OCI-LY1 (cell line): ENCODE results near the gene SLC43A2.

Experiments used
- H2AFZ ChIP-seq: fragments of 200-600 bp; sonication (generic), shearing (Covaris generic); 2 replicates; pipeline ENCODE4 v1.6.0; 2014; ENCODE audit warnings: antibody characterized with exemption, mild to moderate bottlenecking, low read length
- H3F3A ChIP-seq: fragments of 200-600 bp; sonication (generic), shearing (Covaris generic); 2 replicates; pipeline ENCODE4 v1.6.0; 2014; ENCODE audit warnings: mild to moderate bottlenecking, antibody characterized with exemption, low read length, moderate library complexity; ENCODE audit not compliant: insufficient read depth
- H3K27ac ChIP-seq: fragments of 200-600 bp; sonication (generic); 2 replicates; pipeline ENCODE4 v1.5.1; 2014; ENCODE audit warnings: low read length, mixed run types, mild to moderate bottlenecking, low read depth; ENCODE audit not compliant: poor library complexity, severe bottlenecking
- H3K27me3 ChIP-seq: fragments of 200-600 bp; sonication (generic); 2 replicates; pipeline ENCODE4 v1.6.0; 2014; ENCODE audit warnings: antibody characterized with exemption, mild to moderate bottlenecking, low read length, moderate library complexity; ENCODE audit not compliant: insufficient read depth
- H3K36me3 ChIP-seq: fragments of 200-600 bp; sonication (generic); 2 replicates; pipeline ENCODE4 v1.6.1; 2014; ENCODE audit warnings: mild to moderate bottlenecking, antibody characterized with exemption, low read length, moderate library complexity, mixed read lengths; ENCODE audit not compliant: insufficient read depth
- H3K4me1 ChIP-seq: fragments of 200-600 bp; sonication (generic); 2 replicates; pipeline ENCODE4 v1.5.1; 2014; ENCODE audit warnings: mild to moderate bottlenecking, low read length, moderate library complexity; ENCODE audit not compliant: insufficient read depth, severe bottlenecking
- H3K4me2 ChIP-seq: fragments of 200-600 bp; sonication (generic), shearing (Covaris generic); 2 replicates; pipeline ENCODE4 v1.6.1; 2014; ENCODE audit warnings: low read length
- H3K4me3 ChIP-seq: fragments of 200-600 bp; sonication (generic); 2 replicates; pipeline ENCODE4 v1.5.1; 2014; ENCODE audit warnings: low read length, low read depth, mild to moderate bottlenecking, mixed read lengths; ENCODE audit not compliant: poor library complexity, severe bottlenecking
- H3K79me2 ChIP-seq: fragments of 200-600 bp; shearing (Covaris generic); 2 replicates; pipeline ENCODE4 v1.6.1; 2016; ENCODE audit warnings: mixed run types, low read length, mixed read lengths; ENCODE audit not compliant: insufficient read depth
- H3K9ac ChIP-seq: fragments of 200-600 bp; sonication (generic), shearing (Covaris generic); 2 replicates; pipeline ENCODE4 v1.6.1; 2014; ENCODE audit warnings: mild to moderate bottlenecking, low read length, mixed read lengths
- H3K9me2 ChIP-seq: fragments of 200-600 bp; sonication (generic), shearing (Covaris generic); 2 replicates; pipeline ENCODE4 v1.6.1; 2014; ENCODE audit warnings: low read depth, mild to moderate bottlenecking, low read length, mixed read lengths
- H3K9me3 ChIP-seq: fragments of 200-600 bp; shearing (Covaris generic); 2 replicates; pipeline ENCODE4 v1.6.1; 2014; ENCODE audit warnings: low read length, mixed read lengths
- H4K20me1 ChIP-seq: fragments of 200-600 bp; sonication (generic), shearing (Covaris generic); 2 replicates; pipeline ENCODE4 v1.6.0; 2016; ENCODE audit warnings: mild to moderate bottlenecking, low read length; ENCODE audit not compliant: insufficient read depth
- CTCF ChIP-seq: fragments of 200-600 bp; sonication (generic), shearing (Covaris generic); IDR thresholded peaks from 2 replicates; pipeline ENCODE4 v1.5.1; 2017; ENCODE audit warnings: mild to moderate bottlenecking, antibody characterized with exemption, low read length, moderate library complexity, mixed read lengths
- EZH2 ChIP-seq: fragments of 200-600 bp; sonication (generic), shearing (Covaris generic); IDR thresholded peaks from 2 replicates; pipeline ENCODE4 v1.8.0; 2017; ENCODE audit warnings: borderline replicate concordance, mixed run types, mild to moderate bottlenecking, antibody characterized with exemption, low read length, moderate library complexity, mixed read lengths

The SLC43A2 gene

GRCh38 chr17:1583556-1583955 is 45.1 kb downstream of the SLC43A2 start:
- Histone ChIP-seq H3F3A (no peaks in the 10 kb centered on the region), H3K79me2 (no peaks in the 10 kb centered on the region), H3K9me3 (no peaks in the 10 kb centered on the region), H4K20me1 (no peaks in the 10 kb centered on the region), H3K36me3 (peaks cover 74% of the 10 kb centered on the region), H3K4me3 (no peak overlapping the region), H3K4me2 (no peak overlapping the region), H3K4me1 (peaks cover 40% of the 10 kb centered on the region), H2AFZ (no peak overlapping the region), H3K27me3 (no peaks in the 10 kb centered on the region), H3K9ac (no peak overlapping the region), H3K9me2 (no peaks in the 10 kb centered on the region), H3K27ac (peak overlapping the region; percentile 90)
- no peak for TF ChIP-seq EZH2
- no peak for TF ChIP-seq CTCF

- Histone ChIP-seq H3F3A (no peaks in the 10 kb centered on the region), H3K9me3 (no peaks in the 10 kb centered on the region), H3K27ac (peak overlapping the region; percentile 90), H3K9me2 (no peaks in the 10 kb centered on the region), H3K9ac (no peak overlapping the region; the same call in 1 of the 2 replicates), H4K20me1 (no peaks in the 10 kb centered on the region), H3K4me2 (no peak overlapping the region; the same call in 1 of the 2 replicates), H3K36me3 (peaks cover 74% of the 10 kb centered on the region), H3K4me3 (no peak overlapping the region), H3K27me3 (no peaks in the 10 kb centered on the region), H2AFZ (no peak overlapping the region), H3K4me1 (peaks cover 52% of the 10 kb centered on the region), H3K79me2 (no peaks in the 10 kb centered on the region)
- no peak for TF ChIP-seq CTCF
- TF ChIP-seq EZH2, result no peak
Observed at GRCh38 chr17:1582374-1582773, 46.3 kb downstream of the SLC43A2 start.

GRCh38 chr17:1580979-1581676 is 47.5 kb downstream of the SLC43A2 start:
- peak overlapping the region; percentile 53; the same call in 1 of the 2 replicates for H3K9ac ChIP-seq
- no peaks in the 10 kb centered on the region for H3K9me3 ChIP-seq
- no peaks in the 10 kb centered on the region for H3K27me3 ChIP-seq
- H3K36me3 ChIP-seq, result peaks cover 70% of the 10 kb centered on the region
- H3K9me2 ChIP-seq, result no peaks in the 10 kb centered on the region
- no peak overlapping the region for H2AFZ ChIP-seq
- no peaks in the 10 kb centered on the region for H3F3A ChIP-seq
- H4K20me1 ChIP-seq, result no peaks in the 10 kb centered on the region
- H3K4me1 ChIP-seq, result peaks cover 56% of the 10 kb centered on the region
- H3K4me3 ChIP-seq, result peak overlapping the region; percentile 3
- no peak; the same call in 1 of the 2 replicates for TF ChIP-seq CTCF
- no peak for TF ChIP-seq EZH2
- peak overlapping the region; percentile 19; the same call in 1 of the 2 replicates for H3K4me2 ChIP-seq
- no peaks in the 10 kb centered on the region for H3K79me2 ChIP-seq
- peak overlapping the region; percentile 90 for H3K27ac ChIP-seq
